Measurements from ENCODE around the gene BTBD18.

BTBD18 gene

GRCh38 chr11:57785072-57785471, 33.5 kb upstream of the BTBD18 start:
- no peak for TF ChIP-seq CTCF (IDR thresholded peaks at IDR 0.05; ENCODE audit: borderline replicate concordance, insufficient read depth, low read depth, low read length)
- no peak overlapping the region for H3K4me3 ChIP-seq (ENCODE audit: low read depth, low read length)

- no peak overlapping the region for H3K4me3 ChIP-seq (ENCODE audit: low read depth, low read length)
- no peak for TF ChIP-seq CTCF (IDR thresholded peaks at IDR 0.05; ENCODE audit: borderline replicate concordance, insufficient read depth, low read depth, low read length)
Observed at GRCh38 chr11:57781529-57781943, 29.9 kb upstream of the BTBD18 start.

GRCh38 chr11:57779276-57779675, 27.7 kb upstream of the BTBD18 start:
- no peak for TF ChIP-seq CTCF (IDR thresholded peaks at IDR 0.05; ENCODE audit: borderline replicate concordance, insufficient read depth, low read depth, low read length)
- no peak overlapping the region for H3K4me3 ChIP-seq (ENCODE audit: low read depth, low read length)

GRCh38 chr11:57778318-57779037, 26.9 kb upstream of the BTBD18 start:
- TF ChIP-seq CTCF (IDR thresholded peaks at IDR 0.05; ENCODE audit: borderline replicate concordance, insufficient read depth, low read depth, low read length) = no peak
- H3K4me3 ChIP-seq (ENCODE audit: low read depth, low read length) = no peak overlapping the region

- no peak for TF ChIP-seq CTCF (IDR thresholded peaks at IDR 0.05; ENCODE audit: borderline replicate concordance, insufficient read depth, low read depth, low read length)
- H3K4me3 ChIP-seq (ENCODE audit: low read depth, low read length) = no peak overlapping the region
Observed at GRCh38 chr11:57777969-57778317, 26.3 kb upstream of the BTBD18 start.

GRCh38 chr11:57776577-57777210, 25.1 kb upstream of the BTBD18 start:
- TF ChIP-seq CTCF (IDR thresholded peaks at IDR 0.05; ENCODE audit: borderline replicate concordance, insufficient read depth, low read depth, low read length) = no peak
- H3K4me3 ChIP-seq (ENCODE audit: low read depth, low read length) = no peak overlapping the region

- TF ChIP-seq CTCF (IDR thresholded peaks at IDR 0.05; ENCODE audit: borderline replicate concordance, insufficient read depth, low read depth, low read length) = no peak
- no peak overlapping the region for H3K4me3 ChIP-seq (ENCODE audit: low read depth, low read length)
Observed at GRCh38 chr11:57776031-57776521, 24.5 kb upstream of the BTBD18 start.
